ENCODE results near the gene EHMT1. TPM values are rescaled to one million over a fixed set of nuclear protein-coding genes. Genes with fewer than 3 reads are reported as not detected.

Gene EHMT1
- total and polyA plus RNA-seq, 4 experiments from 2014 or later: 6.7 to 118 (median 67.5) TPM

- H3K27ac ChIP-seq (ENCODE audit: low read depth, low read length): no peak overlapping the region
- DNase-seq: no peak
- CTCF ChIA-PET (ENCODE audit: partially characterized antibody): no interaction called here
- H3K36me3 ChIP-seq (ENCODE audit: insufficient read depth, low read length): no peaks in the 10 kb centered on the region
- Mint-ChIP-seq H3K4me1 (peaks cover 35 to 71% (median 49%) of the 10 kb centered on the region in 4 donors), H3K27ac (peak overlapping the region in 1 of 7 donors; percentile 11), H3K27me3 (no peaks in the 10 kb centered on the region), H3K9me3 (no peaks in the 10 kb centered on the region), H3K4me3 (no peak overlapping the region), H3K36me3 (peaks cover 6 to 11% of the 10 kb centered on the region in 2 donors)
- no peaks in the 10 kb centered on the region for H3K9me3 ChIP-seq (ENCODE audit: control insufficient read depth in 1 of 2, low read length in 2 of 2)
- H3K27me3 ChIP-seq (ENCODE audit: insufficient read depth, low read length): no peaks in the 10 kb centered on the region
- intact Hi-C loops (cut with micrococcal nuclease): no loop called here
- peaks cover 40% of the 10 kb centered on the region for H3K4me1 ChIP-seq (ENCODE audit: insufficient read depth, low read length)
- no peak overlapping the region for H3K4me3 ChIP-seq (ENCODE audit: low read length in 2 of 2)
- POLR2A ChIA-PET (ENCODE audit: partially characterized antibody): no interaction called here
Measured at GRCh38 chr9:137634016-137634415, 15.2 kb downstream of the EHMT1 start.

GRCh38 chr9:137638680-137639079 lies 19.9 kb downstream of the EHMT1 start:
- CTCF ChIA-PET (ENCODE audit: partially characterized antibody): no interaction called here

GRCh38 chr9:137639303-137640051 lies 20.7 kb downstream of the EHMT1 start:
- peaks cover 30 to 63% (median 40%) of the 10 kb centered on the region in 4 donors for H3K4me1 Mint-ChIP-seq
- H3K9me3 ChIP-seq (ENCODE audit: control insufficient read depth in 1 of 2, low read length in 2 of 2): no peaks in the 10 kb centered on the region
- no peaks in the 10 kb centered on the region for H3K27me3 ChIP-seq (ENCODE audit: insufficient read depth, low read length)
- H3K9me3 Mint-ChIP-seq: no peaks in the 10 kb centered on the region
- peak in 4 of 5 donors; percentile 22 to 40 (median 25) for DNase-seq
- POLR2A ChIA-PET (ENCODE audit: partially characterized antibody): interaction anchor here (0.8 to 1.4 kb wide), 4 partner anchors 10 to 20 kb away, joined by 3 read pairs; partner anchors contain the start of gene EHMT1
- H3K4me3 Mint-ChIP-seq: peak overlapping the region; percentile 75 to 87 (median 80)
- peaks cover 14 to 31% of the 10 kb centered on the region in 2 donors for H3K36me3 Mint-ChIP-seq
- H3K27ac ChIP-seq (ENCODE audit: low read depth, low read length): peak overlapping the region; percentile 42
- peak overlapping the region; percentile 80 to 97 (median 90) for H3K27ac Mint-ChIP-seq
- CTCF ChIA-PET (ENCODE audit: partially characterized antibody): interaction anchor here (1.0 to 1.3 kb wide), 2 partner anchors 10 kb away, joined by 3 read pairs; no protein-coding TSS in a partner anchor
- peaks cover 29% of the 10 kb centered on the region for H3K4me1 ChIP-seq (ENCODE audit: insufficient read depth, low read length)
- H3K27me3 Mint-ChIP-seq: no peaks in the 10 kb centered on the region
- H3K4me3 ChIP-seq (ENCODE audit: low read length in 2 of 2): peak overlapping the region in 1 of 2 donors; percentile 2
- peaks cover 4% of the 10 kb centered on the region for H3K36me3 ChIP-seq (ENCODE audit: insufficient read depth, low read length)
- intact Hi-C loops (cut with micrococcal nuclease): no loop called here

More at GRCh38 chr9:137638680-137639079, 19.9 kb downstream of the EHMT1 start:
- H3K4me3 Mint-ChIP-seq: peak overlapping the region; percentile 65 to 87 (median 80)
- no peaks in the 10 kb centered on the region for H3K27me3 ChIP-seq (ENCODE audit: insufficient read depth, low read length)
- peaks cover 29% of the 10 kb centered on the region for H3K4me1 ChIP-seq (ENCODE audit: insufficient read depth, low read length)
- peak overlapping the region in 1 of 2 donors; percentile 2 for H3K4me3 ChIP-seq (ENCODE audit: low read length in 2 of 2)
- no peak for DNase-seq
- peaks cover 33 to 66% (median 44%) of the 10 kb centered on the region in 4 donors for H3K4me1 Mint-ChIP-seq
- POLR2A ChIA-PET (ENCODE audit: partially characterized antibody): interaction anchor here (2.1 kb wide), 1 partner anchor 20 kb away, joined by 6 read pairs; the partner anchor contains the start of gene EHMT1
- peak overlapping the region; percentile 56 to 97 (median 90) for H3K27ac Mint-ChIP-seq
- no peaks in the 10 kb centered on the region for H3K27me3 Mint-ChIP-seq
- peaks cover 4% of the 10 kb centered on the region for H3K36me3 ChIP-seq (ENCODE audit: insufficient read depth, low read length)
- H3K27ac ChIP-seq (ENCODE audit: low read depth, low read length): peak overlapping the region; percentile 42
- H3K9me3 ChIP-seq (ENCODE audit: control insufficient read depth in 1 of 2, low read length in 2 of 2): no peaks in the 10 kb centered on the region
- no peaks in the 10 kb centered on the region for H3K9me3 Mint-ChIP-seq
- peaks cover 11 to 27% of the 10 kb centered on the region in 2 donors for H3K36me3 Mint-ChIP-seq
- intact Hi-C loops (cut with micrococcal nuclease): no loop called here

- DNase-seq: no peak
- Histone ChIP-seq H3K36me3 (ENCODE audit: insufficient read depth, low read length) (peaks cover 4% of the 10 kb centered on the region), H3K27me3 (ENCODE audit: insufficient read depth, low read length) (no peaks in the 10 kb centered on the region), H3K4me3 (ENCODE audit: low read length in 2 of 2) (no peak overlapping the region), H3K9me3 (ENCODE audit: control insufficient read depth in 1 of 2, low read length in 2 of 2) (no peaks in the 10 kb centered on the region), H3K4me1 (ENCODE audit: insufficient read depth, low read length) (peaks cover 29% of the 10 kb centered on the region), H3K27ac (ENCODE audit: low read depth, low read length) (no peak overlapping the region)
- peak overlapping the region in 2 of 8 donors; percentile 20 to 21 for H3K4me3 Mint-ChIP-seq
- peaks cover 14 to 36% of the 10 kb centered on the region in 2 donors for H3K36me3 Mint-ChIP-seq
- POLR2A ChIA-PET (ENCODE audit: partially characterized antibody): no interaction called here
- no peaks in the 10 kb centered on the region for H3K9me3 Mint-ChIP-seq
- H3K27ac Mint-ChIP-seq: peak overlapping the region in 6 of 7 donors; percentile 36 to 77 (median 52)
- intact Hi-C loops (cut with micrococcal nuclease): no loop called here
- no peaks in the 10 kb centered on the region for H3K27me3 Mint-ChIP-seq
- H3K4me1 Mint-ChIP-seq: peaks cover 30 to 70% (median 43%) of the 10 kb centered on the region in 4 donors
- CTCF ChIA-PET (ENCODE audit: partially characterized antibody): interaction anchor here (1.3 kb wide), 1 partner anchor 8 kb away, joined by 3 read pairs; no protein-coding TSS in a partner anchor
Measured at GRCh38 chr9:137640862-137641261, 22.1 kb downstream of the EHMT1 start.

- Histone ChIP-seq H3K4me1 (ENCODE audit: insufficient read depth, low read length) (peaks cover 29% of the 10 kb centered on the region), H3K4me3 (ENCODE audit: low read length in 2 of 2) (no peak overlapping the region), H3K27me3 (ENCODE audit: insufficient read depth, low read length) (no peaks in the 10 kb centered on the region), H3K36me3 (ENCODE audit: insufficient read depth, low read length) (peaks cover 4% of the 10 kb centered on the region), H3K27ac (ENCODE audit: low read depth, low read length) (no peak overlapping the region), H3K9me3 (ENCODE audit: control insufficient read depth in 1 of 2, low read length in 2 of 2) (no peaks in the 10 kb centered on the region)
- DNase-seq: no peak
- Mint-ChIP-seq H3K9me3 (no peaks in the 10 kb centered on the region), H3K36me3 (peaks cover 22 to 41% of the 10 kb centered on the region in 2 donors), H3K4me3 (peak overlapping the region in 2 of 8 donors; percentile 12 to 32), H3K4me1 (peaks cover 36 to 76% (median 45%) of the 10 kb centered on the region in 4 donors), H3K27ac (peak overlapping the region in 5 of 7 donors; percentile 1 to 73 (median 31)), H3K27me3 (no peaks in the 10 kb centered on the region)
- ChIA-PET POLR2A (ENCODE audit: partially characterized antibody) (no interaction called here), CTCF (ENCODE audit: partially characterized antibody) (no interaction called here)
- intact Hi-C loops (cut with micrococcal nuclease): no loop called here
Measured at GRCh38 chr9:137642118-137642601, 23.4 kb downstream of the EHMT1 start.

GRCh38 chr9:137642892-137643291 lies 24.1 kb downstream of the EHMT1 start:
- H3K27me3 ChIP-seq (ENCODE audit: insufficient read depth, low read length): no peaks in the 10 kb centered on the region

GRCh38 chr9:137643921-137644320 lies 25.1 kb downstream of the EHMT1 start:
- H3K27me3 Mint-ChIP-seq: no peaks in the 10 kb centered on the region
- H3K27ac ChIP-seq (ENCODE audit: low read depth, low read length): no peak overlapping the region
- POLR2A ChIA-PET (ENCODE audit: partially characterized antibody): interaction anchor here (0.8 kb wide), 1 partner anchor 21 kb away, joined by 3 read pairs; no protein-coding TSS in a partner anchor
- no peak for DNase-seq
- peaks cover 18% of the 10 kb centered on the region for H3K4me1 ChIP-seq (ENCODE audit: insufficient read depth, low read length)
- H3K9me3 Mint-ChIP-seq: no peaks in the 10 kb centered on the region
- no peak overlapping the region for H3K4me3 ChIP-seq (ENCODE audit: low read length in 2 of 2)
- peaks cover 4% of the 10 kb centered on the region for H3K36me3 ChIP-seq (ENCODE audit: insufficient read depth, low read length)
- H3K4me3 Mint-ChIP-seq: peak overlapping the region in 1 of 8 donors; percentile 4
- H3K36me3 Mint-ChIP-seq: peaks cover 22 to 50% of the 10 kb centered on the region in 2 donors
- CTCF ChIA-PET (ENCODE audit: partially characterized antibody): no interaction called here
- intact Hi-C loops (cut with micrococcal nuclease): no loop called here
- H3K27ac Mint-ChIP-seq: peak overlapping the region in 1 of 7 donors; percentile 29
- H3K27me3 ChIP-seq (ENCODE audit: insufficient read depth, low read length): no peaks in the 10 kb centered on the region
- no peaks in the 10 kb centered on the region for H3K9me3 ChIP-seq (ENCODE audit: control insufficient read depth in 1 of 2, low read length in 2 of 2)
- peaks cover 35 to 75% (median 50%) of the 10 kb centered on the region in 4 donors for H3K4me1 Mint-ChIP-seq

More at GRCh38 chr9:137642892-137643291, 24.1 kb downstream of the EHMT1 start:
- Histone ChIP-seq H3K9me3 (ENCODE audit: control insufficient read depth in 1 of 2, low read length in 2 of 2) (no peaks in the 10 kb centered on the region), H3K4me1 (ENCODE audit: insufficient read depth, low read length) (peaks cover 29% of the 10 kb centered on the region), H3K36me3 (ENCODE audit: insufficient read depth, low read length) (peaks cover 4% of the 10 kb centered on the region), H3K27ac (ENCODE audit: low read depth, low read length) (no peak overlapping the region), H3K4me3 (ENCODE audit: low read length in 2 of 2) (no peak overlapping the region)
- intact Hi-C loops (cut with micrococcal nuclease): no loop called here
- POLR2A ChIA-PET (ENCODE audit: partially characterized antibody): no interaction called here
- no peaks in the 10 kb centered on the region for H3K27me3 Mint-ChIP-seq
- H3K36me3 Mint-ChIP-seq: peaks cover 22 to 43% of the 10 kb centered on the region in 2 donors
- no peak overlapping the region for H3K27ac Mint-ChIP-seq
- CTCF ChIA-PET (ENCODE audit: partially characterized antibody): no interaction called here
- no peak overlapping the region for H3K4me3 Mint-ChIP-seq
- H3K4me1 Mint-ChIP-seq: peaks cover 34 to 77% (median 49%) of the 10 kb centered on the region in 4 donors
- no peaks in the 10 kb centered on the region for H3K9me3 Mint-ChIP-seq
- DNase-seq: no peak

All from CD4-positive, alpha-beta memory T cell (primary cell).